Posterior cingulate gyrus (tissue), 11 donors: ENCODE results near the gene MEAK7.

Experiments
- DNase-seq, 10 donors: peaks; one replicate each; pipeline versions ENCODE4 v3.0.0 to v3.0.0-alpha.2; 2020 to 2021; ENCODE audit warnings: mixed read lengths in 3 of 10
- intact Hi-C: fragments of 100-400 bp; cut with DNase I; formaldehyde crosslinking; loops from one replicate; pipeline ENCODE4 v1.15.1; 2023

Gene MEAK7

GRCh38 chr16:84478172-84478947 lies 26.1 kb downstream of the MEAK7 start:
- DNase-seq, result peak in 2 of 10 donors; percentile 70 to 72
- intact Hi-C loops, result no loop called here

DNA sequence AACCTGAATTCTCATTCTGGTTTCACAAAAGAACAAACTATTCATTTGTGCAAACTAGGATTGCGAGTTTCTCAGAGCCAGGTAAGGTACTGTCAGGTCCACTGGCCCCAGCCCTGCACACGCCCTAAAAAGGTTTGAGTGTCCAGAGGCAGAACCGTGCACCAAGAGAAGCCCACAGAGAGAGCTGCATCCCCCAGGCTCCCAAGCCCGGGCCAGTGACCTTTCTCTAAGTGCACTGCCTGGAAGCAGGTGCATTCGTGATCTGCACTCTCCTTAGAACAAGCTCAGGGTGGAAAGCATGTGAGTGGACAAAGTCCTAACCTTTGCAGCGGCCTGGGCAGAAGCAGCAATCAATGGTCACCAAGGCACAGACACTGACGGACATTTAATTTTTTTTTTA lies 26.8 kb downstream of the MEAK7 start:
- peak in 2 of 10 donors; percentile 22 to 32 for DNase-seq
- intact Hi-C loops, result no loop called here

GRCh38 chr16:84476401-84476800 lies 28.1 kb downstream of the MEAK7 start:
- DNase-seq, result peak in 2 of 10 donors; percentile 22 to 35
- intact Hi-C loops, result no loop called here

DNA sequence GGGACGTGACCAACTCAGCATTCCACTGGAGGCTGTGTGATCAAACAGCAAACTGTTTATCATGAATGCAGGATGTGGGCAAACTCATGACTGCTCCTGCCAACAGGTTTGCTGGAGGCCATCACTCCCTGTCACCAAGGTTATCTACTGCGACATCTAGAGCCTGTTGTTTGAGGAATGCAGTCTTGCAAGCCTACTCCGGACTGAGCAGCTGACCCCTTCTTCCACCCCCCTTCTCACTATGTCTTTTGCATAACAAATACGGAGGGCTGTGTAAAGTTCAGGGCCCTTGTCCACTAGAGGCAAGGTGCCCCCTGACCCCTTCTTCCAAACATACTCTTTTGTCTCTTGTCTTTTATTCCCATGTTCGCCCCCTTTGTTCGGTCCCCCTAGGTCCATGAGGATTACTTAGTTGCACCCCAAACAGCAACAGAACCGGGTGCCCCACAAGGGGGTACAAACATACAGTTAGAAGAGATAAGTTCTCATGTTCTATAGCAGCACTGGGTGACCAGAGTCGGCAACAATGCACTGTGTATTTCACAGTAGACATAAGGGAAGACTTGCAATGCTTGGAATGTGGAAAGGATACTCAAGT lies 28.7 kb downstream of the MEAK7 start:
- peak in 1 of 10 donors; percentile 57 for DNase-seq
- intact Hi-C loops, result no loop called here

- DNase-seq, result peak in 2 of 10 donors; percentile 41 to 61
- intact Hi-C loops, result no loop called here
Measured at GRCh38 chr16:84471966-84472365, 32.5 kb downstream of the MEAK7 start.

DNA sequence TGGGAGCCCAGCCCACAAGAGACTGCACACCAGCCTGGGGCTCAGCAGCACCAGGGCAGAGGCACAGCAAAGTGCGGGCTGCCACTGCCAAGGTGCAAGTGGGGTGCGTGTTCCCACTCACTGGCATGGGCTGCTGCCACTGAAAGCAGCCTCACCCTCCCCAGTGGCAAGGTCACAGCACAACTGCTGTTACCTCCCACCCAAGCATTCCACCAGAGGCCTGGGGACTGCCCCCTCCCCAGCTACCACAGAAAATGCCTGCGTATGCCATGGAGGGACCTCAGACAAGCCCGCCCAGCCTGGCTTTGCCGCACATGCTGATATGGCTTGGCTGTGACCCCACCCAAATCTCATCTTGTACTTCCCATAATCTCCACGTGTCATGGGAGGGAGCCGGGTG lies 33.1 kb downstream of the MEAK7 start:
- intact Hi-C loops, result no loop called here
- DNase-seq, result peak in 2 of 10 donors; percentile 52 to 57

GRCh38 chr16:84467709-84468108 lies 36.8 kb downstream of the MEAK7 start:
- intact Hi-C loops, result no loop called here
- no peak for DNase-seq

DNA sequence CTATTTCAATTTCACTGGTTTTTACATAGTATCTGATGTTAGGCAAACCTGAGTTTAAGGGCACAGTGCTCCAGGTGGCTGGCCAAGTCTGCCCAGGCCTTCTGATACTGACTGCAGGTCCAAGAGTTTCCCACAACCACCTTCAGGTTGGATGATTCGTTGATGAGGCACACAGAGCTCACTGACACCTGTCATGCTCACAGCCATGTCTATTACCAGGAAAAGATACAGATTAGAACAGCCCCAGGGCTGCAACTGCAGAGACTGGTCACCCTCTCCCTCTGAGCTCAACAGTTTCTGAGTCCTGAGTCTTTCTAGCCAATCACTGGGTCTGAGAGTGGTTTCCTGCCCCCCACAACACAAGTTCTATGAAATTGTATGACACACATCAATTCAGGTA lies 37.2 kb downstream of the MEAK7 start:
- intact Hi-C loops, result no loop called here
- DNase-seq, result no peak

DNA sequence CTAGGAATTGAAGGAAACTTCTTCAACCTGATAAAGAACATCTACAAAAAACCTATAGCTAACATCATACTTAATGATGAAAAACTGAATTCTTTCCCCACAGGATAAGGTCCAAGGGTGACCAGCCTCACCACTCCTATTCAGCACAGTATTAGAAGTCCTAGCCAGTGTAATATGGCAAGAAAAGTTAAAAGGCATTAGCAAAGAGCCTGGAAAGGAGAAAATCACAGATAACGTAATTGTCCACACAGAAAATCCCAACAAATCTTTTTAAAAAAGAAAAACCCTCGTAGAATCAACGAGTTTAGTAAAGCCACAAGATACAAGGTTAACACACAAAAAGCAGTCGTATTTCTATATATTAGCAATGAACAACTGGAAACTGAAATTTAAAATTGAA lies 37.8 kb downstream of the MEAK7 start:
- intact Hi-C loops, result no loop called here
- no peak for DNase-seq

- peak in 1 of 10 donors; percentile 14 for DNase-seq
- intact Hi-C loops, result no loop called here
Measured at GRCh38 chr16:84465154-84465553, 39.3 kb downstream of the MEAK7 start.

DNA sequence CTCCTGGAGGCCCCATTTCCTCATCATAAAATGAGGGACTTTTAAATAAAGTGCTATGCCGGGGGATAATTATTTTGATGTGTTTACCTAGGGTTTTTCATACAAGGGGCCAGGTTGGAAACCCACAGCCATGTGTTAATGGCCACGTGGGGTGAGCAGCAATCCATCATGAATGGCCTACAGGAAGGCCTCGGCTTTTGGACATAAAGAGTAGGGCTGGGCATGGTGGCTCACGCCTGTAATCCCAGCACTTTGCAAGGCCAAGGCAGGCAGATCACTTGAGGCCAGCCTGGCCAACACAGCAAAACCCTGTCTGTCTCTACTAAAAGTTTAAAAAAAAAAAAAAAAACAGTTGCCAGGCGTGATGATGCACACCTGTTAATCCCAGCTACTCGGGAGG lies 40.3 kb downstream of the MEAK7 start:
- intact Hi-C loops, result no loop called here

GRCh38 chr16:84463221-84463620 lies 41.2 kb downstream of the MEAK7 start:
- DNase-seq, result peak in 3 of 10 donors; percentile 1 to 79 (median 22)
- intact Hi-C loops, result no loop called here

More for the DNA sequence above, 40.3 kb downstream of the MEAK7 start:
- peak in 3 of 10 donors; percentile 17 to 59 (median 23) for DNase-seq

GRCh38 chr16:84462296-84463210 lies 41.9 kb downstream of the MEAK7 start:
- DNase-seq, result peak in 3 of 10 donors; percentile 39 to 67 (median 51)
- intact Hi-C loops, result no loop called here

DNA sequence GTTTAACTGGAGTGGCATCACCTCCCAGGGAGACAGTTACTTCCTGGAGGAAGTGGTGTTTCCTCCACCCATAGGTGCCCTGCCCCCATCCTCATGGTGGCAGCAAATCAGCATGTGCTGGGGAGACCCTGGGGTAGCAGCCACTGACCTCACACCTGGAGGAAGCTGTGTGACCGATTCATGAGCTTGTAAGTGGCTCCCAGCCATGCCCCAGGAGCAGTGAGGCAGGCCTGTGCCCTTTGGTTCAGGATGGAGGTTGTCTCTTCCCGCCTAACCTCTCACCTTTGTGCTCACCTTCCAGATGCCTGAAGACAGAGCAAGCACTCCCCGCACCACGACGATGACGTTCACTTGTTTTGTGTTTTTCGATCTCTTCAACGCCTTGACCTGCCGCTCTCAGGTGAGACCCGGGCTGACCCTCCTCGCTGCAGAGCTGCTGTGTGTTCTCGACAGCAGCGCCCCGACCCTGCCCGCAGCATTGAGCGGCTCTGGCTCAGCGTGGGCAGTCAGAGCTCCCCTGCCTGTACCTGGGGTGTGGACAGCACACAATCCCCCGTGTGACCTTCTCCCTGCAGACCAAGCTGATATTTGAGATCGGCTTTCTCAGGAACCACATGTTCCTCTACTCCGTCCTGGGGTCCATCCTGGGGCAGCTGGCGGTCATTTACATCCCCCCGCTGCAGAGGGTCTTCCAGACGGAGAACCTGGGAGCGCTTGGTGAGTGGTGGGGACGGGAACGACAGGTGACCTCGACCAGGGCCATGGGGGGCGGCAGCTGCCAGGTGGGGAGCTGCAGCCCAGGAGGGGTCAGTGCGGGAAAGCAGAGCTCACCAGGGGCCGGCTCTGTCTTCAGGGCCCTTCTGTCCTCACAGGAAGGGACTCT lies 42.8 kb downstream of the MEAK7 start:
- peak in 3 of 10 donors; percentile 55 to 75 (median 75) for DNase-seq
- intact Hi-C loops, result no loop called here

DNA sequence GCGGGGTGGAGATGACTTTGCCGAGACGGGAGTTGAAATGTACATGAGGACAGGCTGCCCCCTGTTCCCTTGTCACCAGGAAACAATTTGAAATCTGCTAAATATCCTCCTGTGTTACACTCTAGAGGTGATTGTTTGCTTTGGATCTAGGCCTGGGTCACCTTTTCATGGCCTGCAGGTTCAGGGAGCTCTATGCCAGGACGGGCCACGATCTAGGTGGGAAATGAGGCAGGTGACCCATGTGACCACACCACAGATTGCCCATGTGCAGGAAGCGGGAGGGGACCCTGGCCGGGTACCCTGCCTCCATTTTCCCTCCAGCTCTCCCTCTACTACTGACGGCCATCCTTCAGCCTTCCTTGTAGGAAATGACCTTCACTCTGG lies 43.4 kb downstream of the MEAK7 start:
- DNase-seq, result peak in 3 of 10 donors; percentile 25 to 56 (median 40)
- intact Hi-C loops, result no loop called here

GRCh38 chr16:84460406-84461028 lies 43.9 kb downstream of the MEAK7 start:
- intact Hi-C loops, result no loop called here
- DNase-seq, result peak in 3 of 10 donors; percentile 62 to 66 (median 64)

GRCh38 chr16:84459941-84460405 lies 44.5 kb downstream of the MEAK7 start:
- peak in 2 of 10 donors; percentile 13 to 49 for DNase-seq
- intact Hi-C loops, result no loop called here

GRCh38 chr16:84459533-84459894 lies 44.9 kb downstream of the MEAK7 start:
- intact Hi-C loops, result no loop called here
- no peak for DNase-seq
